K562 (cell line): ENCODE results near the gene PRMT3. TPM values are rescaled to one million over a fixed set of nuclear protein-coding genes. Genes with fewer than 3 reads are reported as not detected.

Source experiments
- CBX2 ChIP-seq: fragments of 200-600 bp; sonication (generic); IDR thresholded peaks from one replicate; pipeline ENCODE4 v1.6.1; 2012; ENCODE audit warnings: mild to moderate bottlenecking, low read length, inconsistent platforms; ENCODE audit not compliant: insufficient read depth, poor library complexity, severe bottlenecking
- CHD1 ChIP-seq: fragments of 200-600 bp; sonication (generic); IDR thresholded peaks from one replicate; pipeline ENCODE4 v1.6.1; 2012; ENCODE audit warnings: mild to moderate bottlenecking, moderate library complexity, low read length, inconsistent platforms
- CREB3 ChIP-seq: fragments of 450-650 bp; conservative IDR thresholded peaks from 2 replicates; pipeline ENCODE4 v1.6.1; 2016; ENCODE audit warnings: missing genetic modification characterization, low read depth, mild to moderate bottlenecking, missing compliant biosample characterization, moderate library complexity
- FOXM1 ChIP-seq, 2 experiments: fragments of 450-650 bp in 1 of 2; sonication (generic) in 1 of 2; formaldehyde crosslinking in 1 of 2; IDR thresholded peaks; 2 replicates each; pipeline versions ENCODE4 v1.6.1 to v1.9.0; 2017 to 2022; ENCODE audit warnings: low read depth in 2 of 2, mild to moderate bottlenecking in 2 of 2, missing genetic modification reagents in 1 of 2, moderate library complexity in 1 of 2
- FOXP1 ChIP-seq: sonication (generic); formaldehyde crosslinking; IDR thresholded peaks from 2 replicates; pipeline ENCODE4 v1.8.0; 2022; ENCODE audit warnings: mild to moderate bottlenecking, missing genetic modification reagents
- MYBL2 ChIP-seq, 2 experiments: fragments of 450-650 bp in 1 of 2; sonication (generic) in 1 of 2; formaldehyde crosslinking in 1 of 2; IDR thresholded peaks; 2 replicates each; pipeline versions ENCODE4 v1.6.1 to v1.8.1; 2017 to 2022; ENCODE audit warnings: borderline replicate concordance in 1 of 2, inconsistent platforms in 1 of 2, low read depth in 1 of 2, mild to moderate bottlenecking in 1 of 2, missing genetic modification reagents in 1 of 2, moderate library complexity in 1 of 2
- NR2C2 ChIP-seq, 2 experiments: fragments of 200-800 bp in 1 of 2; sonication (Bioruptor generic) in 1 of 2; sonication (generic) in 1 of 2; formaldehyde crosslinking in 1 of 2; IDR thresholded peaks; 2 replicates each; pipeline versions ENCODE4 v1.6.1 to v1.8.0; 2016 to 2022; ENCODE audit warnings: mild to moderate bottlenecking in 1 of 2, missing compliant biosample characterization in 1 of 2, missing genetic modification characterization in 1 of 2, missing genetic modification reagents in 1 of 2
- OTX1 ChIP-seq: fragments of 450-650 bp; formaldehyde crosslinking; IDR thresholded peaks from 2 replicates; pipeline ENCODE4 v1.4.0; 2022; ENCODE audit warnings: mild to moderate bottlenecking
- SMARCE1 ChIP-seq: fragments of 450-650 bp; IDR thresholded peaks from 2 replicates; pipeline ENCODE4 v1.7.1; 2016; ENCODE audit warnings: mild to moderate bottlenecking
- TGIF2 ChIP-seq: sonication (generic); formaldehyde crosslinking; IDR thresholded peaks from 2 replicates; pipeline ENCODE4 v1.8.1; 2022; ENCODE audit warnings: mild to moderate bottlenecking, missing genetic modification reagents, moderate library complexity
- TOE1 ChIP-seq, 2 experiments: fragments of 450-650 bp in 1 of 2; sonication (generic) in 1 of 2; formaldehyde crosslinking in 1 of 2; IDR thresholded peaks; 2 replicates each; pipeline versions ENCODE4 v1.7.1 to v1.8.0; 2016 to 2022; ENCODE audit warnings: borderline replicate concordance in 2 of 2, mild to moderate bottlenecking in 2 of 2, antibody characterized with exemption in 1 of 2, inconsistent platforms in 1 of 2, low read depth in 1 of 2, missing genetic modification reagents in 1 of 2, moderate library complexity in 1 of 2
- USF1 ChIP-seq: sonication (generic); formaldehyde crosslinking; IDR thresholded peaks from 2 replicates; pipeline ENCODE4 v1.9.0; 2022; ENCODE audit warnings: mild to moderate bottlenecking, missing genetic modification reagents
- USF2 ChIP-seq: sonication (generic); formaldehyde crosslinking; IDR thresholded peaks from 2 replicates; pipeline ENCODE4 v1.5.0; 2020; ENCODE audit warnings: missing genetic modification reagents
- ZNF212 ChIP-seq: fragments of 450-650 bp; formaldehyde crosslinking; IDR thresholded peaks from 2 replicates; pipeline ENCODE4 v1.4.0; 2020; ENCODE audit warnings: mild to moderate bottlenecking
- polyA plus RNA-seq, 8 experiments: library from polyadenylated mRNA; depleted of rRNA in 4 of 8; stranded (reverse) in 5 of 8; unstranded in 3 of 8; fragments of >200 nt; fragmentation: Nextera tagmentation in 2 of 8; fragmentation: Illumina TruSeq in 1 of 8; extraction: Ambion mirVana in 2 of 8; extraction: Trizol in 1 of 8; gene quantifications; 2 replicates each; pipeline versions ENCODE4 v1.2.1 to v1.2.3, GENCODE V29; 2011 to 2014; ENCODE audit warnings: inconsistent platforms in 1 of 8, missing spikeins in 1 of 8
- total RNA-seq, 7 experiments: library from RNA; depleted of rRNA in 6 of 7; stranded (reverse); fragments of >200 nt in 6 of 7; fragmentation: Illumina TruSeq in 2 of 7; extraction: Trizol in 2 of 7; gene quantifications; 2 replicates each; pipeline versions ENCODE4 v1.2.1 to v1.2.3, GENCODE V29; 2011 to 2021; ENCODE audit warnings: low replicate concordance in 1 of 7

Gene PRMT3
- total and polyA plus RNA-seq, 9 of the 15 experiments (the other 6 are each of a cell fraction or from before 2014, with no cell fraction given): 24.0 to 62.1 (median 44.7) TPM

- TF ChIP-seq USF2: peak; percentile 80
- no peak for TF ChIP-seq SMARCE1
- 0 out of 2 replicates have a peak, but pooled peaks have one; percentile 35 for TF ChIP-seq MYBL2 (IDR thresholded peaks at IDR 0.05; ENCODE audit: low read depth)
- TF ChIP-seq MYBL2 (CRISPR knock-in tag; IDR thresholded peaks at IDR 0.05; ENCODE audit: borderline replicate concordance): no peak
- peak; percentile 73 for TF ChIP-seq FOXM1 (IDR thresholded peaks at IDR 0.05; ENCODE audit: low read depth)
- no peak for TF ChIP-seq FOXM1 (CRISPR knock-in tag; IDR thresholded peaks at IDR 0.05; ENCODE audit: low read depth)
- TF ChIP-seq CREB3 (tag): 0 out of 2 replicates have a peak, but pooled peaks have one; percentile 31
- 0 out of 2 replicates have a peak, but pooled peaks have one; percentile 18 for TF ChIP-seq NR2C2 (CRISPR knock-in tag; IDR thresholded peaks at IDR 0.05)
- no peak for TF ChIP-seq NR2C2 (tag; IDR thresholded peaks at IDR 0.05)
- TF ChIP-seq USF1 (CRISPR knock-in tag): peak; percentile 80
- no peak for TF ChIP-seq TGIF2
- no peak for TF ChIP-seq FOXP1 (CRISPR knock-in tag)
- TF ChIP-seq ZNF212 (CRISPR knock-in tag): no peak
- TF ChIP-seq TOE1 (IDR thresholded peaks at IDR 0.05; ENCODE audit: borderline replicate concordance): peak; percentile 60; the same call in 1 of the 2 replicates
- TF ChIP-seq TOE1 (CRISPR knock-in tag; IDR thresholded peaks at IDR 0.05; ENCODE audit: borderline replicate concordance, low read depth): no peak
- TF ChIP-seq OTX1: no peak
- TF ChIP-seq CHD1: no peak
- no peak for TF ChIP-seq CBX2
Measured at GRCh38 chr11:20360650-20361049, 26.9 kb upstream of the PRMT3 start (continued).
